CD14-positive monocyte (primary cell): ENCODE data around the gene GAK. TPM values are rescaled to one million over a fixed set of nuclear protein-coding genes. Genes with fewer than 3 reads are reported as not detected.

ENCODE experiments used
- DNase-seq, 3 donors: peaks; one replicate each; pipeline ENCODE4 v3.0.0-alpha.2; 2011 to 2022
- H2AFZ ChIP-seq: 2 replicates; pipeline ENCODE4 v1.6.0; 2012; ENCODE audit warnings: mild to moderate bottlenecking, low read depth, low read length, inconsistent platforms; ENCODE audit not compliant: insufficient read depth, poor library complexity, severe bottlenecking
- H3K27ac ChIP-seq, 2 donors: 1 replicate in 1 of 2; 2 replicates in 1 of 2; pipeline ENCODE4 v1.5.1; 2012 to 2013; ENCODE audit warnings: low read length in 2 of 2, control low read depth in 1 of 2, inconsistent platforms in 1 of 2, low read depth in 1 of 2, mild to moderate bottlenecking in 1 of 2
- H3K27me3 ChIP-seq, 2 donors: one replicate each; pipeline versions ENCODE4 v1.6.0 to v1.6.1; 2011 to 2013; ENCODE audit warnings: low read length in 2 of 2; ENCODE audit not compliant: control insufficient read depth in 2 of 2, insufficient read depth in 2 of 2
- H3K36me3 ChIP-seq, 2 donors: replicated peaks in 1 of 2; 1 replicate in 1 of 2; 2 replicates in 1 of 2; pipeline versions ENCODE4 v1.5.1 to v1.6.1; 2012 to 2013; ENCODE audit warnings: low read length in 2 of 2, control low read depth in 1 of 2, inconsistent platforms in 1 of 2, mild to moderate bottlenecking in 1 of 2; ENCODE audit not compliant: insufficient read depth in 2 of 2, control insufficient read depth in 1 of 2
- H3K4me1 ChIP-seq, 2 donors: 1 replicate in 1 of 2; 2 replicates in 1 of 2; pipeline versions ENCODE4 v1.5.1 to v1.6.1; 2012 to 2013; ENCODE audit warnings: low read length in 2 of 2, control low read depth in 1 of 2, inconsistent platforms in 1 of 2, mild to moderate bottlenecking in 1 of 2, moderate library complexity in 1 of 2; ENCODE audit not compliant: insufficient read depth in 2 of 2, control insufficient read depth in 1 of 2
- H3K4me2 ChIP-seq: replicated peaks from 2 replicates; pipeline ENCODE3; 2012; ENCODE audit warnings: low read length, moderate library complexity, mild to moderate bottlenecking; ENCODE audit not compliant: poor library complexity, severe bottlenecking; ENCODE audit errors: extremely low read depth
- H3K4me3 ChIP-seq, 3 experiments: fragments of 200-600 bp in 1 of 3; sonication (generic) in 1 of 3; replicated peaks in 1 of 3; 1 replicate in 2 of 3; 2 replicates in 1 of 3; pipeline ENCODE4 v1.5.1; 2011 to 2013; ENCODE audit warnings: low read length in 3 of 3, mild to moderate bottlenecking in 3 of 3, control low read depth in 2 of 3, low read depth in 2 of 3, inconsistent platforms in 1 of 3, moderate library complexity in 1 of 3
- H3K79me2 ChIP-seq: 2 replicates; pipeline ENCODE4 v1.6.0; 2012; ENCODE audit warnings: mild to moderate bottlenecking, control low read depth, inconsistent platforms, low read length, moderate library complexity; ENCODE audit not compliant: insufficient read depth
- H3K9ac ChIP-seq: 2 replicates; pipeline ENCODE4 v1.6.0; 2017; ENCODE audit warnings: low read length, mild to moderate bottlenecking; ENCODE audit not compliant: insufficient read depth, poor library complexity, severe bottlenecking
- H3K9me3 ChIP-seq, 2 donors: replicated peaks in 1 of 2; 1 replicate in 1 of 2; 2 replicates in 1 of 2; pipeline versions ENCODE4 v1.5.1 to v1.6.1; 2012 to 2013; ENCODE audit warnings: low read length in 2 of 2, control low read depth in 1 of 2; ENCODE audit not compliant: control insufficient read depth in 1 of 2, insufficient read depth in 1 of 2
- H4K20me1 ChIP-seq: 2 replicates; pipeline ENCODE4 v1.6.0; 2012; ENCODE audit warnings: mild to moderate bottlenecking, low read length, control low read depth, moderate library complexity; ENCODE audit not compliant: insufficient read depth
- H3K27ac Mint-ChIP-seq, 7 donors: one replicate each; pipeline ENCODE4 v1.8.0; 2020; ENCODE audit warnings: mild to moderate bottlenecking in 7 of 7, mixed read lengths in 7 of 7, moderate library complexity in 6 of 7, inconsistent platforms in 2 of 7
- H3K27me3 Mint-ChIP-seq, 3 donors: one replicate each; pipeline ENCODE4 v1.8.0; 2021 to 2022; ENCODE audit warnings: low read depth in 3 of 3, mild to moderate bottlenecking in 3 of 3, mixed read lengths in 3 of 3, moderate library complexity in 3 of 3, inconsistent platforms in 1 of 3
- H3K36me3 Mint-ChIP-seq, 2 donors: one replicate each; pipeline ENCODE4 v1.8.0; 2020; ENCODE audit warnings: mixed read lengths in 2 of 2, inconsistent platforms in 1 of 2, mild to moderate bottlenecking in 1 of 2
- H3K4me1 Mint-ChIP-seq: one replicate; pipeline ENCODE4 v1.8.0; 2020; ENCODE audit warnings: mild to moderate bottlenecking, mixed read lengths
- H3K4me3 Mint-ChIP-seq, 2 donors: one replicate each; pipeline ENCODE4 v1.8.0; 2020; ENCODE audit warnings: mild to moderate bottlenecking in 2 of 2, mixed read lengths in 2 of 2, moderate library complexity in 1 of 2
- H3K9me3 Mint-ChIP-seq, 7 donors: one replicate each; pipeline ENCODE4 v1.8.0; 2020 to 2022; ENCODE audit warnings: mixed read lengths in 7 of 7, mild to moderate bottlenecking in 6 of 7, moderate library complexity in 6 of 7, inconsistent platforms in 2 of 7
- CTCF ChIP-seq: fragments of 200-600 bp; IDR thresholded peaks from one replicate; pipeline ENCODE4 v1.8.0; 2022; ENCODE audit warnings: antibody characterized with exemption, mild to moderate bottlenecking
- WGBS: methylation state at CpG from one replicate; pipeline ENCODE4 v1.1.5; 2013; ENCODE audit warnings: missing lambda C conversion rate; ENCODE audit not compliant: insufficient coverage; 5-methylcytosine and 5-hydroxymethylcytosine counted together
- intact Hi-C, 2 donors: fragments of 100-400 bp; cut with micrococcal nuclease; formaldehyde crosslinking; loops; one replicate each; pipeline versions ENCODE4 v1.15.0 to v1.15.1; 2023
- polyA plus RNA-seq, 3 donors: library from polyadenylated mRNA; depleted of rRNA in 1 of 3; unstranded in 2 of 3; stranded (reverse) in 1 of 3; fragments of 300-500 nt in 2 of 3; fragments of >200 nt in 1 of 3; fragmentation: Illumina TruSeq in 2 of 3; gene quantifications; 1 replicate in 2 of 3; 2 replicates in 1 of 3; pipeline ENCODE4 v1.2.3, GENCODE V29; 2012 to 2021

Gene GAK
- polyA plus RNA-seq, 3 donors, result 40.3 to 88.7 (median 54.9) TPM

- Histone ChIP-seq H3K9me3 (no peaks in the 10 kb centered on the region), H4K20me1 (no peaks in the 10 kb centered on the region), H3K4me2 (no peak overlapping the region), H3K4me1 (no peaks in the 10 kb centered on the region), H3K36me3 (no peaks in the 10 kb centered on the region), H3K4me3 (no peak overlapping the region), H3K27me3 (peaks cover 0 to 20% of the 10 kb centered on the region in 2 donors), H3K9ac (no peak overlapping the region), H2AFZ (no peak overlapping the region), H3K27ac (no peak overlapping the region), H3K79me2 (no peaks in the 10 kb centered on the region)
- DNase-seq, result no peak
- intact Hi-C loops, result no loop called here
- Mint-ChIP-seq H3K27me3 (peaks cover 36 to 69% (median 47%) of the 10 kb centered on the region in 3 donors), H3K36me3 (no peaks in the 10 kb centered on the region), H3K9me3 (peaks cover 0 to 5% (median 0%) of the 10 kb centered on the region in 7 donors), H3K27ac (no peak overlapping the region), H3K4me1 (no peaks in the 10 kb centered on the region), H3K4me3 (peak overlapping the region in 1 of 2 donors; percentile 64)
- WGBS, result 80% methylated on average over 10 of the region's 14 CpGs
- no peak for TF ChIP-seq CTCF
Measured at GRCh38 chr4:814312-814850, 117.7 kb downstream of the GAK start.

GRCh38 chr4:813900-814299 is 118.2 kb downstream of the GAK start:
- peak overlapping the region in 1 of 2 donors; percentile 64 for H3K4me3 Mint-ChIP-seq
- WGBS, result 58% methylated on average over 7 of the region's 10 CpGs
- peaks cover 37 to 70% (median 47%) of the 10 kb centered on the region in 3 donors for H3K27me3 Mint-ChIP-seq
- no peak for DNase-seq
- no peaks in the 10 kb centered on the region for H3K4me1 Mint-ChIP-seq
- H3K4me3 ChIP-seq, result no peak overlapping the region
- intact Hi-C loops, result no loop called here
- H3K36me3 ChIP-seq, result no peaks in the 10 kb centered on the region
- H3K4me2 ChIP-seq, result no peak overlapping the region
- no peak overlapping the region for H3K27ac ChIP-seq
- no peaks in the 10 kb centered on the region for H3K79me2 ChIP-seq
- H3K4me1 ChIP-seq, result no peaks in the 10 kb centered on the region
- H3K9me3 ChIP-seq, result no peaks in the 10 kb centered on the region
- peaks cover 0 to 20% of the 10 kb centered on the region in 2 donors for H3K27me3 ChIP-seq
- no peak overlapping the region for H3K9ac ChIP-seq
- H3K27ac Mint-ChIP-seq, result no peak overlapping the region
- no peak overlapping the region for H2AFZ ChIP-seq
- H3K36me3 Mint-ChIP-seq, result no peaks in the 10 kb centered on the region
- H3K9me3 Mint-ChIP-seq, result peaks cover 0 to 5% (median 0%) of the 10 kb centered on the region in 7 donors
- no peak for TF ChIP-seq CTCF
- no peaks in the 10 kb centered on the region for H4K20me1 ChIP-seq
